H9 (cell line): ENCODE measurements around the gene MIOS. TPM values are rescaled to one million over a fixed set of nuclear protein-coding genes. Genes with fewer than 3 reads are reported as not detected.

ENCODE experiments used
- DNase-seq: peaks from one replicate; pipeline ENCODE4 v3.0.0-alpha.2; 2017
- H2AFZ ChIP-seq: one replicate; pipeline ENCODE4 v1.6.1; 2013; ENCODE audit warnings: mild to moderate bottlenecking, low read length, control low read depth, moderate library complexity
- H2AK5ac ChIP-seq: 2 replicates; pipeline ENCODE4 v1.6.1; 2013; ENCODE audit warnings: low read length, control low read depth, mixed read lengths; ENCODE audit not compliant: insufficient read length
- H2BK120ac ChIP-seq: one replicate; pipeline ENCODE4 v1.6.1; 2013; ENCODE audit warnings: low read depth, mild to moderate bottlenecking, low read length, control low read depth, inconsistent platforms; ENCODE audit not compliant: poor library complexity, severe bottlenecking
- H2BK12ac ChIP-seq: 2 replicates; pipeline ENCODE4 v1.6.1; 2013; ENCODE audit warnings: low read length, control low read depth, mixed read lengths, low read depth; ENCODE audit not compliant: insufficient read length
- H2BK15ac ChIP-seq: 2 replicates; pipeline ENCODE4 v1.6.1; 2013; ENCODE audit warnings: low read depth, low read length, control low read depth
- H2BK20ac ChIP-seq: one replicate; pipeline ENCODE4 v1.6.1; 2013; ENCODE audit warnings: low read depth, mild to moderate bottlenecking, low read length, control low read depth, inconsistent platforms; ENCODE audit not compliant: poor library complexity, severe bottlenecking
- H2BK5ac ChIP-seq: 2 replicates; pipeline ENCODE4 v1.6.1; 2013; ENCODE audit warnings: low read length, control low read depth, mixed read lengths; ENCODE audit not compliant: insufficient read length
- H3K14ac ChIP-seq: 2 replicates; pipeline ENCODE4 v1.6.1; 2013; ENCODE audit warnings: low read length, control low read depth; ENCODE audit not compliant: insufficient read depth
- H3K18ac ChIP-seq: 2 replicates; pipeline ENCODE4 v1.6.1; 2013; ENCODE audit warnings: low read depth, mild to moderate bottlenecking, mixed read lengths, low read length, control low read depth; ENCODE audit not compliant: insufficient read length
- H3K23ac ChIP-seq: 2 replicates; pipeline ENCODE4 v1.6.1; 2013; ENCODE audit warnings: low read length, control low read depth, mixed read lengths, low read depth; ENCODE audit not compliant: insufficient read length
- H3K23me2 ChIP-seq: 2 replicates; pipeline ENCODE4 v1.6.1; 2013; ENCODE audit warnings: low read depth, mild to moderate bottlenecking, mixed read lengths, low read length, control low read depth; ENCODE audit not compliant: insufficient read length, poor library complexity, severe bottlenecking
- H3K27ac ChIP-seq: 2 replicates; pipeline ENCODE4 v1.5.1; 2013; ENCODE audit warnings: low read length, control low read depth, mixed read lengths, low read depth; ENCODE audit not compliant: insufficient read length
- H3K27me3 ChIP-seq: 2 replicates; pipeline ENCODE4 v1.6.1; 2013; ENCODE audit warnings: low read length, control low read depth, inconsistent platforms; ENCODE audit not compliant: insufficient read depth
- H3K4ac ChIP-seq: 2 replicates; pipeline ENCODE4 v1.6.1; 2013; ENCODE audit warnings: low read depth, mild to moderate bottlenecking, control low read depth, inconsistent platforms, low read length, moderate library complexity
- H3K4me1 ChIP-seq: 2 replicates; pipeline ENCODE4 v1.6.1; 2013; ENCODE audit warnings: low read length, control low read depth, inconsistent platforms; ENCODE audit not compliant: insufficient read depth
- H3K4me2 ChIP-seq: 2 replicates; pipeline ENCODE4 v1.6.1; 2013; ENCODE audit warnings: low read length, control low read depth, mixed read lengths; ENCODE audit not compliant: insufficient read length, insufficient read depth
- H3K56ac ChIP-seq: 2 replicates; pipeline ENCODE4 v1.6.1; 2013; ENCODE audit warnings: low read depth, mild to moderate bottlenecking, mixed read lengths, low read length, control low read depth; ENCODE audit not compliant: insufficient read length
- H3K79me1 ChIP-seq: 2 replicates; pipeline ENCODE4 v1.6.1; 2013; ENCODE audit warnings: low read depth, mild to moderate bottlenecking, moderate library complexity, low read length, control low read depth, inconsistent platforms; ENCODE audit not compliant: insufficient read depth, poor library complexity, severe bottlenecking
- H3K79me2 ChIP-seq: 2 replicates; pipeline ENCODE4 v1.6.1; 2013; ENCODE audit warnings: low read length, control low read depth, inconsistent platforms; ENCODE audit not compliant: insufficient read depth
- H3K9ac ChIP-seq: 2 replicates; pipeline ENCODE4 v1.6.1; 2013; ENCODE audit warnings: low read length, control low read depth, mixed read lengths; ENCODE audit not compliant: insufficient read length; ENCODE audit errors: extremely low read depth
- H3K9me3 ChIP-seq: one replicate; pipeline ENCODE4 v1.6.1; 2013; ENCODE audit warnings: low read depth, low read length, inconsistent platforms; ENCODE audit not compliant: control insufficient read depth
- H3T11ph ChIP-seq: one replicate; pipeline ENCODE4 v1.6.1; 2013; ENCODE audit warnings: mild to moderate bottlenecking, low read length, control low read depth, inconsistent platforms
- H4K20me1 ChIP-seq: one replicate; pipeline ENCODE4 v1.6.1; 2013; ENCODE audit not compliant: control insufficient read depth, insufficient read length, insufficient read depth
- H4K5ac ChIP-seq: 2 replicates; pipeline ENCODE4 v1.6.1; 2013; ENCODE audit warnings: low read depth, mild to moderate bottlenecking, mixed read lengths, low read length, control low read depth; ENCODE audit not compliant: insufficient read length
- H4K8ac ChIP-seq: replicated peaks from 2 replicates; pipeline ENCODE4 v1.6.1; 2013; ENCODE audit warnings: low read length, control low read depth, mixed read lengths, low read depth; ENCODE audit not compliant: insufficient read length
- H4K91ac ChIP-seq: 2 replicates; pipeline ENCODE4 v1.6.1; 2013; ENCODE audit warnings: low read depth, mild to moderate bottlenecking, moderate library complexity, mixed read lengths, low read length, control low read depth; ENCODE audit not compliant: insufficient read length
- H3K27ac Mint-ChIP-seq, 3 experiments: 2 replicates in 2 of 3; 3 replicates in 1 of 3; pipeline ENCODE4 v1.8.0; 2020 to 2021; ENCODE audit warnings: mixed read lengths in 3 of 3, mild to moderate bottlenecking in 1 of 3, moderate library complexity in 1 of 3
- H3K27me3 Mint-ChIP-seq: 2 replicates; pipeline ENCODE4 v1.8.0; 2021; ENCODE audit warnings: low read depth, mild to moderate bottlenecking, moderate library complexity, mixed read lengths
- H3K36me3 Mint-ChIP-seq, 3 experiments: 2 replicates in 2 of 3; 3 replicates in 1 of 3; pipeline ENCODE4 v1.8.0; 2020 to 2021; ENCODE audit warnings: low read depth in 3 of 3, mixed read lengths in 3 of 3; ENCODE audit not compliant: insufficient read depth in 1 of 3
- H3K4me1 Mint-ChIP-seq, 2 experiments: 2 replicates each; pipeline ENCODE4 v1.8.0; 2020; ENCODE audit warnings: mixed read lengths in 2 of 2
- H3K4me3 Mint-ChIP-seq, 2 experiments: 2 replicates in 1 of 2; 3 replicates in 1 of 2; pipeline ENCODE4 v1.8.0; 2020 to 2021; ENCODE audit warnings: mild to moderate bottlenecking in 2 of 2, mixed read lengths in 2 of 2, moderate library complexity in 1 of 2
- H3K9me3 Mint-ChIP-seq, 2 experiments: 2 replicates in 1 of 2; 3 replicates in 1 of 2; pipeline ENCODE4 v1.8.0; 2020; ENCODE audit warnings: mild to moderate bottlenecking in 2 of 2, mixed read lengths in 2 of 2, moderate library complexity in 1 of 2
- WGBS: extraction: QIAGEN DNeasy Blood & Tissue Kit; methylation state at CpG from one replicate; pipeline ENCODE4 v1.1.7; 2013; ENCODE audit warnings: missing lambda C conversion rate, low lambda C conversion rate, mixed read lengths; ENCODE audit not compliant: insufficient read length; ENCODE audit errors: extremely low coverage; 5-methylcytosine and 5-hydroxymethylcytosine counted together
- total RNA-seq: library from RNA; stranded (reverse); gene quantifications from 2 replicates; pipeline ENCODE4 v1.2.1, GENCODE V29; 2021
- TF ChIP-seq, protein P1 (sequence below): fragments of 200-600 bp; sonication (generic); conservative IDR thresholded peaks from 3 replicates; pipeline ENCODE4 v1.8.0; 2021; ENCODE audit warnings: antibody characterized with exemption, mild to moderate bottlenecking

The MIOS gene
- total RNA-seq, 1 experiment from 2014 or later = 46.4 TPM

DNA sequence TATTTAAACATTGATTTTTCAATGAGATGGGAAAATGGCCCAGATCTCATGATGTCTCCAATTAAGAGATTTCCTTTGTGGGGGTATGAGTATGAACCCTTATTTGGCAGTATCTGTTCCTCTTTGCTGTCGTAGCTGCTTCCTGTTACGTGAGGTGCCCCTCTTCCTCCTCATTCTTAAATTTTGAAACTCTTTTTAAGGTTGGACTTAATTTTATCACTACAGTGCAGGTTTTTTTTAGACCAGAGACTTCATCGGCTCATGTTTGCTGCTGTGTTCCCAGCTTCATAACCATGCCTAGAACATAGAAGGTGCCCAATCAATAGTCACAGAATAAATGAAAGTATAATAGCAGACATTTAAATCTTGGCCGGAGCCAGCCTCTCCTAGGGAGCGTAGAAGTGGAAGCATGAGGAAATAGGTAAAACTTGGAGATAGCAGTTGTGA lies 2.4 kb downstream of the MIOS start:
- Histone ChIP-seq H2BK5ac (no peak overlapping the region), H4K91ac (no peak overlapping the region), H3K79me1 (peaks cover 3% of the 10 kb centered on the region), H3K4me1 (peaks cover 8% of the 10 kb centered on the region; the same call in 1 of the 2 replicates), H3K4me2 (no peak overlapping the region), H3K4ac (no peak overlapping the region), H4K5ac (no peak overlapping the region), H3T11ph (no peak overlapping the region), H4K20me1 (no peaks in the 10 kb centered on the region), H2BK12ac (no peak overlapping the region), H2AK5ac (no peak overlapping the region), H2BK120ac (no peak overlapping the region), H3K56ac (no peak overlapping the region), H3K27me3 (no peaks in the 10 kb centered on the region), H3K9ac (no peak overlapping the region), H3K79me2 (peaks cover 18% of the 10 kb centered on the region; the same call in 1 of the 2 replicates), H3K14ac (no peak overlapping the region), H2BK20ac (no peak overlapping the region), H3K18ac (no peak overlapping the region), H4K8ac (no peak overlapping the region), H3K27ac (no peak overlapping the region), H3K9me3 (no peaks in the 10 kb centered on the region), H3K23me2 (peaks cover 3% of the 10 kb centered on the region), H2BK15ac (no peak overlapping the region), H3K23ac (no peak overlapping the region), H2AFZ (no peak overlapping the region)
- WGBS = no CpG with 5 or more reads among the region's 5 CpGs
- peaks cover 10% of the 10 kb centered on the region in 2 experiments for H3K9me3 Mint-ChIP-seq
- H3K36me3 Mint-ChIP-seq = peaks cover 25 to 38% (median 27%) of the 10 kb centered on the region in 3 experiments
- no peak for DNase-seq
- TF ChIP-seq, protein P1, sequence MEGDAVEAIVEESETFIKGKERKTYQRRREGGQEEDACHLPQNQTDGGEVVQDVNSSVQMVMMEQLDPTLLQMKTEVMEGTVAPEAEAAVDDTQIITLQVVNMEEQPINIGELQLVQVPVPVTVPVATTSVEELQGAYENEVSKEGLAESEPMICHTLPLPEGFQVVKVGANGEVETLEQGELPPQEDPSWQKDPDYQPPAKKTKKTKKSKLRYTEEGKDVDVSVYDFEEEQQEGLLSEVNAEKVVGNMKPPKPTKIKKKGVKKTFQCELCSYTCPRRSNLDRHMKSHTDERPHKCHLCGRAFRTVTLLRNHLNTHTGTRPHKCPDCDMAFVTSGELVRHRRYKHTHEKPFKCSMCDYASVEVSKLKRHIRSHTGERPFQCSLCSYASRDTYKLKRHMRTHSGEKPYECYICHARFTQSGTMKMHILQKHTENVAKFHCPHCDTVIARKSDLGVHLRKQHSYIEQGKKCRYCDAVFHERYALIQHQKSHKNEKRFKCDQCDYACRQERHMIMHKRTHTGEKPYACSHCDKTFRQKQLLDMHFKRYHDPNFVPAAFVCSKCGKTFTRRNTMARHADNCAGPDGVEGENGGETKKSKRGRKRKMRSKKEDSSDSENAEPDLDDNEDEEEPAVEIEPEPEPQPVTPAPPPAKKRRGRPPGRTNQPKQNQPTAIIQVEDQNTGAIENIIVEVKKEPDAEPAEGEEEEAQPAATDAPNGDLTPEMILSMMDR = no peak
- peaks cover 15 to 20% of the 10 kb centered on the region in 2 experiments for H3K4me1 Mint-ChIP-seq
- H3K27ac Mint-ChIP-seq = no peak overlapping the region; a peak in 1 of 7 replicates
- H3K27me3 Mint-ChIP-seq = no peaks in the 10 kb centered on the region
- H3K4me3 Mint-ChIP-seq = peak overlapping the region in 1 of 2 experiments; percentile 3; a peak in 1 of 5 replicates
